Posterior cingulate gyrus (tissue), 11 donors: ENCODE data around the gene IL11RA.

Source experiments
- DNase-seq, 10 donors: peaks; one replicate each; pipeline versions ENCODE4 v3.0.0 to v3.0.0-alpha.2; 2020 to 2021; ENCODE audit warnings: mixed read lengths in 3 of 10
- intact Hi-C: fragments of 100-400 bp; cut with DNase I; formaldehyde crosslinking; loops from one replicate; pipeline ENCODE4 v1.15.1; 2023

IL11RA gene

GRCh38 chr9:34675048-34675714 lies 23.2 kb downstream of the IL11RA start:
- DNase-seq: peak in 7 of 10 donors; percentile 35 to 92 (median 48)
- intact Hi-C loops: no loop called here

GRCh38 chr9:34675869-34676268 lies 23.9 kb downstream of the IL11RA start:
- DNase-seq: no peak
- intact Hi-C loops: no loop called here

- no peak for DNase-seq
- intact Hi-C loops: no loop called here
Measured at GRCh38 chr9:34684145-34684544, 32.2 kb downstream of the IL11RA start.

- intact Hi-C loops: no loop called here
- DNase-seq: peak in 1 of 10 donors; percentile 33
Measured at GRCh38 chr9:34684816-34685215, 32.8 kb downstream of the IL11RA start.

GRCh38 chr9:34685591-34685990 lies 33.6 kb downstream of the IL11RA start:
- DNase-seq: no peak
- intact Hi-C loops: no loop called here

- no peak for DNase-seq
- intact Hi-C loops: no loop called here
Measured at GRCh38 chr9:34686231-34686630, 34.2 kb downstream of the IL11RA start.

- intact Hi-C loops: no loop called here
Measured at GRCh38 chr9:34686732-34687131, 34.7 kb downstream of the IL11RA start.

GRCh38 chr9:34687276-34688030 lies 35.5 kb downstream of the IL11RA start:
- DNase-seq: peak in 1 of 10 donors; percentile 61
- intact Hi-C loops: no loop called here

More at GRCh38 chr9:34686732-34687131, 34.7 kb downstream of the IL11RA start:
- no peak for DNase-seq

- no peak for DNase-seq
- intact Hi-C loops: no loop called here
Measured at GRCh38 chr9:34688329-34689115, 36.5 kb downstream of the IL11RA start.

- intact Hi-C loops: no loop called here
- DNase-seq: no peak
Measured at GRCh38 chr9:34689116-34689470, 37.1 kb downstream of the IL11RA start.

GRCh38 chr9:34689512-34689911 lies 37.5 kb downstream of the IL11RA start:
- no peak for DNase-seq
- intact Hi-C loops: no loop called here

- no peak for DNase-seq
- intact Hi-C loops: no loop called here
Measured at GRCh38 chr9:34690983-34691935, 39.3 kb downstream of the IL11RA start, which contains the start of gene CCL19. Gene CCL19 (minus strand): TSS chr9:34691276. CDS start chr9:34691139, 137 bp downstream.

GRCh38 chr9:34691936-34692315 lies 39.9 kb downstream of the IL11RA start:
- DNase-seq: no peak
- intact Hi-C loops: no loop called here

GRCh38 chr9:34693560-34693959 lies 41.6 kb downstream of the IL11RA start:
- intact Hi-C loops: no loop called here
- DNase-seq: no peak

- intact Hi-C loops: no loop called here
- DNase-seq: no peak
Measured at GRCh38 chr9:34694811-34695210, 42.8 kb downstream of the IL11RA start.

GRCh38 chr9:34701023-34701768 lies 49.2 kb downstream of the IL11RA start:
- intact Hi-C loops: no loop called here
- peak; percentile 55 to 97 (median 76) for DNase-seq

GRCh38 chr9:34701769-34702736 lies 50.1 kb downstream of the IL11RA start:
- peak; percentile 78 to 98 (median 88) for DNase-seq
- intact Hi-C loops: loop anchor here (2.0 kb wide), 1 partner anchor 37 kb away; no protein-coding TSS in a partner anchor

GRCh38 chr9:34707130-34707529 lies 55.1 kb downstream of the IL11RA start:
- no peak for DNase-seq
- intact Hi-C loops: no loop called here
